GM20431 (cell line): Measurements from ENCODE around the gene WDR45B.
"Not testable (repeated sequence)": the region's sequence is repeated elsewhere in the genome, so short reads cannot be mapped to it uniquely, and the experiment has no call there.

Source experiments
- in situ Hi-C: fragments of 300-500 bp; cut with MseI, MboI; formaldehyde crosslinking; loops from one replicate; pipeline ENCODE4 v1.15.0; 2020; ENCODE audit warnings: low sequenced_read_pairs; ENCODE audit not compliant: unreplicated experiment

The WDR45B gene

DNA sequence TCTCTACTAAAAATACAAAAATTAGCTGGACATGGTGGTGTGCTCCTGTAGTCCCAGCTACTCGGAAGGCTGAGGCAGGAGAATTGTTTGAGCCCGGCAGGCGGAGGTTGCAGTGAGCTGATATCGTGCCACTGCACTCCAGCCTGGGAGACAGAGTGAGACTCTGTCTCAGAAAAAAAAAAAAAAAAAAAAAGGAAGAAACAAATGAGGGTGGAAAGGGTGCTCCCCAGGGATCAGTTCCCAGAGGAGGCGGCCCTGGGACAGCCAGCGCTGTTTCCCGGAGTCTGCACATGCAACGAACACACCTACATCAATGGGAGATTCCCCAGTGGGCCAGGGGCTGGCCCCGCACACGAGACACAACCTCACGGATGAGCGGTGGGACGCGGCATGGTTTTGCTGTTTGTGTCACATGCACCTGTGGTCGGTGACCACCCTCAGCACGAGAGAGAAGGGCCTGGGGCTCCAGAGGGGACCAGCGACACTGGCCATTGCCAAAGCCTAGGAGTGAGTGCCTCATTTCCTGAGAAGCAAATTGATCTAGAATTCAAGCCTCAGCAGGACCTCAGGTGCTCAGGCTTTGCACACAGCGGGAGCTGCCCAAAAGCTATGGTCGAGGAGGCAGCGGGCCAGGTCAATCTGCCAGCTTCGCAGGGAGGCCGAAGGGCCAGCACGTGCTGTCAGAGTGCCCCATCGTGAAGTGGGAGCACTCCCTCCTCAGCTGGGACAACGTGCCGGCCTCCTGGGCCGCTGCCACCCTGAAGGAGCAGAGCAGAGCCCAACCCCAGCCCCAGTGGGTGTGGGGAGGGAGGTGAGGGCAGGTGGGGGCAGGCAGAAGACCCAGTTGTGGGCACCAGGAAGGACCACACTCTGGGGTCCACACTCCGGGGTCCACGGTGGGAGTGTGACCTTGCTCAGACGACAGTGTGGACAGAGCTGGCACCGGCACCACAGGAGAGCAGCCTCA is 13.8 kb upstream of the WDR45B start:
- in situ Hi-C loops, result loop anchor here (10.0 kb wide), 1 partner anchor 103 kb away; no protein-coding TSS in a partner anchor

DNA sequence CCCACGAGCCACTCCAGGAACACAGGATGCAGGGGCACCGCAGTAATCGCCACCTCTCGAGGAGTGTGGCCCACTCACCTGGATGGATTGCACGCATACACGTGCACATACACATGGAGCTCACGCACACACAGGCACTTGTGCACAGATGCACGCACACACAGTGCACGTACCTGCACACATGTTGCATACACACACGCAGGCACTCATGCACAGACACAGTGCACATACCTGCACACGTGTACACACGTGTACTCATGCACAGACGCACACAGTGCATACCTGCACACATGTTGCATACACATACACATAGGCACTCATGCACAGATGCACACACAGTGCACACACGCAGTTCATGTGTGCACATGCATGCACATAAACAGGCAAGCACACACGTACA is 11.6 kb upstream of the WDR45B start:
- in situ Hi-C loops, result loop anchor here (10.0 kb wide), 1 partner anchor 105 kb away; no protein-coding TSS in a partner anchor

DNA sequence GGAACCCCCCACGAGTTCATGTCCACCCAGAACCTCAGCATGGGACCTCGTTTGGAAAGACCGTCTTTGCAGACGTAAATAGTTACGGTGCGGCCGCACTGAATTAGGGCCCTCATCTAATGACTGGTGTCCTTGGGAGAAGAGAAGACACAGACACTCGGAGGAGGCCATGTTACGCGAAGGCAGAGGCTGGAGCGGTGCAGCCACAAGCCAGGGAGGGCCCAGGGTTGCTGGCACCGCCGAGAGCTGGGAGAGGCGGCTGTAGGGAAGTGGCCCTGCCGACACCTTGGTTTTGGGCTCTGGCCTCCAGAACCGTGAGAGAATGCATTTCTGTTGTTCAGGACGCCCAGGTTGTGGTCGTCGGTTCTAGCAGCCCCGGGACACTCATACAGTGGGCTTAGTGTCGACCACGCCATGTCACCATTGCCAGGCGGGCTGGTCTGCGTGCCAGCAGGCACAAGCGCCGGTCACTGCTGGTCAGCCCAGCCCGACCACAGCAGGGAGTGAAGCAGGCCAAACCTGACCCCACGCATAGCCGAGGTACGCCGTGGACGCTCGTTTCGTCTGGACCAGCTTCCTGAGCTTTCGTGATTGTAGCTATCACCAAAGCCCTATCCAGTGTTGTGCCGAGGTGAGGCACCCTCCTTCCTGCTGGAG is 10.7 kb upstream of the WDR45B start:
- in situ Hi-C loops, result no loop called here

DNA sequence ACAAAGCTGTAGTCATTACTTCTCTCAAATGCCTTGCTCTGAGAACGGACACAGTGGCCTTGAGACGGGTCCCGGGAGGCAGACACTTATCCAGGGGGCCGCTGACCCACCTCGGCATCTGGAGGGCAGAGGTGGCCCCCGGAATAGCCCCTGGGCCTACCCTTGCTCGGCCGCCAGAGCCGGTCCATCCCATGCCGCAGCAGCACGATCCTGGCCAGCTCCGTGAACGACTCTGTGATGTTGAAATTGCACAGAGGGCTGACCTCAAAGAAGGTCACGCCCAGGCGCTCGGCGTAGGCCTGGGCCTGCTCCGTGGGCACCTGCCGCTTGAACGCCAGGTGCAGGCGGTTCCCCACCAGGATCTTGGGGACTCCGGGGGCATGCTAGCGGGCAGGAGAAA is 10.1 kb upstream of the WDR45B start:
- in situ Hi-C loops, result no loop called here

DNA sequence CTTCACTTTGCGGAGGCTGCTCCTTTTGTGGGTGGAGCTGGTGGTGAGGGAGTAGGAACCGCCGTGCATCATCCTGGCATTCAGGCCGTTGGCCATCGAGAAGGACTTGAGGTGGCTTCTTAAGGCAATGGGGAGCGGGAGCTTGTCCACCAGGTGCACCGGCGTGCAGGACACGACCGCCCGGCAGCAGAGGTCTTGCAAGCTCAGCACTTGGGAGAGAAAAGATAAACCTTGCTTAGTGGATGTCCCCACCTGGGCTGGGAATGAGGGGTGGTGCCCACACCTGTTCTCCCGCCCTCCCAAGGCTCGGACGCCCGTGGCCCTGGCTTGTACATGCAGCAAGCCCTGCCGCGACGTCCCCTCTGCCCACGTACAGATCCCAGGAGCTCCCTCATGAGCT is 9.7 kb upstream of the WDR45B start:
- in situ Hi-C loops, result no loop called here

DNA sequence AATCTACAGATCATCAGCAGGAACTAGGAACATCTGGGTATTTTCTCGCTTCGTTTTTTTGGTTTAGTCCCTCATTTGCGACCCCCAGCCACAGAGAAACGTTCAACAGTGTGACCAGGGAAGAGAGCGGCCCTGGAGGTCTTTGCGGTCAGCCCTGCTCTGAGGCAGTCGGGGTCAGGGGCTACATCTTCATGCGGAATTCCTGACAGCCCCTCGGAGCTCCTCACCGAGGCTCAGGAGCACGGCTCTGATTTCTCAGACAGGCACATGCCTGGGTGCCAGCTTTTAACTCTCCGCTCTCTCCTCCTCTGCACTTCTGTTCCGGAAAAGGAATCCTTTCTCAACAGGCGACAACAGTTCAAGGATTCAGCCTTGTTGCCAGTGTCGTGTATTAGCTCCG is 8.0 kb upstream of the WDR45B start:
- in situ Hi-C loops, result no loop called here

DNA sequence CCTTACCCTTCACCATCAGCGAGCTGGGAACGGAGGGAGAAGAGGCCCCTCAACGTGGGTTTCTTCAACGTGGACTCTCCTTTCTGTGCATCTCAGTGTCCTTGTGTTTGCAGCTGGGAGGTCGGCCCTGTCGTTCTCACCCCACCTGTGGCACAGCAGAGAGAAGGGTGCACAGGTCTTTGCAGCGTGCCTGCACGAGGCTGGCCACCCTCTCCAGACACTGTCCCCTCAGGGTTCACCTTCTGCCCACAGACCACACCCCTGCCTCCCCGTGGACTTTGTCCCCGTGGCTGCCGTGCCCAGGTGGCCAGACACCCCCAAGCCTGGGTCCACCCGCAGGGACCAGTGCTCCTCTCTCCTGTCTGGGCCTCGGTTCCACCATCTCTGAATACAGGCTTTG is 7.3 kb upstream of the WDR45B start:
- in situ Hi-C loops, result no loop called here

DNA sequence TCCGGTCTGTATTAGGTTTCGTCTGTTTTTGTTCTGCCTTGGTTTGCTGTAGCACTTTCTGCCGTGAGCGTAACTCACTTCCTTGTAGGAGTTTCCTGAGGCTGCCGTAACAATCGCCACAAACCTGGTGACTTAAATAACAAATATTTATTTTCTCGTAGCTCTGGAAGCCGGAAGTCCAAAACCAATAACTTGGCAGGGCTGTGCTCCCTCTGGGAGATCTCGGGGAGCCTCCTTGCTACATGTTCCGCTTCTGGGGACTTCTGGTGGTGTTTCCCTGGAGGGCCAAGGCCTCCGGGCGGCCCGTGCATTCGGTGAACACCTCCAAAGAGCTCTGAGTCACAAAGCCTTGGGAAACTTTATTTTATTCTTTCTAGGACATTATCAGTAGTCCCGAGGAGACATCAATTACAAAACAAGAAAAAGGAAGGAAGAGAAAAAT is 6.8 kb upstream of the WDR45B start:
- in situ Hi-C loops, result no loop called here

DNA sequence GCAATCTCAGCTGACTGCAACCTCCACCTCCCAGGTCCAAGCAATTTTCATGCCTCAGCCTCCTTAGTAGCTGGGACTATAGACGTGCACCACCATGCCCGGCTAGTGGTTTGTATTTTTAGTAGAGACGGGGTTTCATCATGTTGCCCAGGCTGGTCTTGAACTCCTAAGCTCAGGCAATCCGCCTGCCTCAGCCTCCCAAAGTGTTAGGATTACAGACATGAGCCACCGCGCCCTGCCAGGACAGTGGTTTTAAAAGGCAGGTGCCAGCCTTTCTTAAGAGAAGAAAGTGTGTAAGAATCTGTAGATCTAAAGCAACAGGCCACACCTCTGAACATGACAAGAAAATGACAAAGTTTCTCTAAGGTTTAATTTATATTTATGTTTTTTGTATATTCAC is 6.4 kb upstream of the WDR45B start:
- in situ Hi-C loops, result not testable (repeated sequence)

DNA sequence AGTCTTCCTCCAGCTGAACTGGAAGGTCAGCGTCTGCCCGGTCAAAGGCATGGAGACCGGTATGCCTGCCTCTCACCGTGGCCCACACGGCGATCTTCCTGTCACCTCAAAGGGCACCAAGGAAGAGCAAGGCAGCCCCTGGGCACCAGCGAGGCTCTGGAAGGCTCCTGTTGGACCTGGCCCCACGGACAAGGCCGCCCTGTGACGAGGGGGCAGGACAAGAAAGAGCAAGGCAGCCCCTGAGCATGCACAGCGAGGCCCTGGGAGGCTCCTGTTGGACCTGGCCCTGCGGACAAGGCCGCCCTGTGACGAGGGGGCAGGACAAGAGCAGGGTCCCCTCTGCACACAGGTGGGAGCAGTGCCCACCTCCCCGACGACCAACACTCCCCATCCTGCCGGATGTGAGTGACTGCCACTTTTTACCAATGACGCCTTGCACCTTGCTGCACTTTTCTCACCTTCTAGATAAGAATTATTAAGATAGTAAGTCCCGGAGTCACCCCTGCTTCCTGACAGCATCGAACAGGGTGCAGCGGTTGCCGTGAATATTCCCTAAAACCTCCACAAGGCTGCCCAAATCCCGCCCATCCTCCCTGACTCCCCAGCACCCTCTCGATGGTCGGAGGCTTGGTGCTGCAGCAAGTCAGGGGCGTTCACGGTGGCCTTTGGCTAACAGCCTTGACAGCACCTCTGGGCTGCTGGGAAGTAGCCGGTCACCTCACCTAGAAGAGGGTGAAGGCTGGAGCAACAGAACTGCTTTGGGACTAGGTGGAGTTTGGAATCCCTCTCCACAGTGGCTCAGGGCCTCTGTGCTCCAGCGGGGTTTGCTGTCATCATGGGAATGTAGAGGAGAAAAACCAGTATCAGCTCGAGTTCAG is 5.6 kb upstream of the WDR45B start:
- in situ Hi-C loops, result no loop called here

DNA sequence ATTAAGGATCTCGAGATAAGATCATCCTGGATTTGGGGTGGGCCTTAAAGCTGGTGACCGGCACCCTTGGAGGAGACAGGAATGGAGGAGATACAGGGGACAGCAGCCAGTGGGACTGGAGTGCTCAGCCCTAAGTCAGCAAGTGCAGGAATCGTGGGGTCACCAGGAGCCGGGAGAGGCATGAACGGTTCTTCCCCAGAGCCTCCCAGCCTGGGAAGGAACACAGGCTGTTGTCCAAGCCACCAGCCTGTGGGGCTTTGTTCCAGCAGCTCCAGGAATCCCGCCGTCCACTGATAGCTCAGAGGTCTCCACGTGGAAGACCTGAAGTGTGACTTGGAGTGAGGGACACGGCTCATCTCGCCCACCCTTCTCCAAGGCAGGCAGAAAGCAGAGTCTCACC is 2.5 kb upstream of the WDR45B start:
- in situ Hi-C loops, result no loop called here

DNA sequence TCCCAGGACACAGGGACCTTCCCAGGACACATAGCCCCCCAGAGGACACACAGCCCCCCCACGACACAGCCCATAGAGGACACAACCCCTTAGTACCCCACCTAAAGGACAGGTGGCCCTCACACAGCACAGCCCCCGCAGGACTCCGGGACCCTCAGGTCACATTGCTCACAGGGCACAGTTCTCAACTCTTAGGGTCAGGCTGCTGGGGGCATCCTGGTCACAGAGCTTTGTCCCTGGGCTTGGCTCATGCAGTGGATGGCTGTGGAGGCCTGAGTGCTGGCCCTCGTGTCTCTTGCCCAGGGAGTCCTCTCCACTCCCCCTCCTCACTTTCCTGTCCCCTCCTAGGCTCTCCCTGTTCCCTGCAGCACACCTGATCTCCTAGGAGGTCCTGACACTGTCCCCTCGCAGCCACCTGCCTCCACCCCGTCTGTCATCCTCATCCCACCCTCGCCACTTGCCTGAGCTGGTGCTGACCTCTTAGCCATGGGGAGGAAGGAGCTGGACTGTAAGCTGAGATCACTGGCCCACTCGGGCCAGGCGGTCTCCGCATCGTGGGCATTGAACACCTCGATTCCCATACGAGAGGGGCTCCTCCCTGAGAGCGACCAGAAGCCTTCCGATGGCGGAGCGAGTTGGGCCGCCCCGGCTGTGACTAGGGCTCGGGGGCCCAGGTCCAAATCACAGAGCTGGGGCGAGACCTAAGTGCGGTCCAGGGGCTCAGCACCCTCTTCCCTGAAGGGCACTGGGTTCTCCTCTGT is 1.4 kb upstream of the WDR45B start:
- in situ Hi-C loops, result no loop called here

DNA sequence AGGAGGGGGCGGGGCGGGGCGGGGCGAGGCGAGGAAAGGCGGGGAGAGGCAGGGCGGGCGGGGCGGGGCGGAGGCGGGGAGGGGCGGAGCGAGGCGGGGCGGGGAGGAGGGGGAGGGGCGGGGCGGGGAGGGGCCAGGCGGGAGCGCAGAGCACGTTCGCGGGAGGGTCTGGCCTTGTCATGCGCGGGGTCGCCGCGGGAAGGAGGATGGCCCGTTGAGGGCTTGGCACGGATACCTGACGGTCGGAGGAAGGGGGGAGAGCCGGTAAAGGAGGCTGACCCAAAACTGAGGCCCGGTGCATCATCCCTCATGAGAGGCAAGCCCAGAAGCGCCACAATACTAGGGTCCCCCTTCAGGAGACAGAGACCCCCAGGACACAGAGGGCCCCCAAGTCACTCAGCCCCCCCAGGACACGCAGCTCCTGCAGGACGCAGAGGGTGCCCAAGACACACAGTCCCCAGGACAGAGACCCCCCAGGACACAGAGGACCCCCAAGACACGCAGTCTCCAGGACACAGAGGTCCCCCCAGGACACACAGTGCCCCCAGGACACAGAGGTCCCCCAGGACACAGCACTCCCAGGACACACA is 593 bp upstream of the WDR45B start:
- in situ Hi-C loops, result no loop called here

DNA sequence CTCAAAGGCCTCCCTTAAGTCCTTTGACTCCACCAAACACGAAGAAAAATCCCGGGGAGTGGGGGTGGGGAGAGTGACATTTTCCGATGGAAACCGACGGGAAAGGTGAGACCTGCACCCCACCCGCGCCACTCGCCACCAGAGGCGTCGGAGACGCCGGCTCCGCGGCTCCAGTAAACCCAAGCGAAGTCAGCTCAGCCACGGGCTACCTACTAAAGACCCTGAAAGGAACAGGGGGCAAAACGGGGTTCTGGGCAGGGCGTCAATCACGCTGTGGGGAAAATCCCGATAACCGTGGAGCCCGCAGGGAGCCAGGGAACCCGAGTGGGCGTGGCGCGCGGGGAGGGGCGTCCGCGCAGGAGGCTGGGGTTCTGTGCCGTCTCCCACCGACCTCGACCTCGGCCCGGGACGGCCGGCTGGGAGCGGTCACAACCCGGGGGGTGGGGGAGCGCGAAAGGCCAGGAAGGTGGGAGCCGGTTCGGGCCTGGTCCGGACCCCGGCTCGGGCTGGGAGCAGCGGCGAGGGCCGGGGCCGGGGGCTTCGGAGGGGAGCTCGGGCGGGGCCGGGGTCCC is 565 bp downstream of the WDR45B start:
- in situ Hi-C loops, result no loop called here

DNA sequence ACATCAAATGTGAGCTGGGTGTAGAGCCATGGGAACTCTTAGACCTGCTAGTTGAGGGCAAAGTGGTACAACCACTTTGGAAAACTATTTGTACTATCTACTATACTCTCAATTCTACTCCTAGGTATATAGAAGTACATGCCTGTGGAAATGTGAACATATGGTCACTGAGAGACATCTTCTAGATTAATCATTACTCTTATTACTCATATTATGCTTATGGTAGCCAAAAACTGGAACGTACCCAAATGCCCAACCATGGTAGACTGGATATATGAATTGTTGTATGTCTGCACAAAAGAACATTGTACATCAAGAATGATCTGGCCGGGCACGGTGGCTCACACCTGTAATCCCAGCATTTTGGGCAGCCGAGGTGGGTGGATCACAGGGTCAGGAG is 2.7 kb downstream of the WDR45B start:
- in situ Hi-C loops, result no loop called here

DNA sequence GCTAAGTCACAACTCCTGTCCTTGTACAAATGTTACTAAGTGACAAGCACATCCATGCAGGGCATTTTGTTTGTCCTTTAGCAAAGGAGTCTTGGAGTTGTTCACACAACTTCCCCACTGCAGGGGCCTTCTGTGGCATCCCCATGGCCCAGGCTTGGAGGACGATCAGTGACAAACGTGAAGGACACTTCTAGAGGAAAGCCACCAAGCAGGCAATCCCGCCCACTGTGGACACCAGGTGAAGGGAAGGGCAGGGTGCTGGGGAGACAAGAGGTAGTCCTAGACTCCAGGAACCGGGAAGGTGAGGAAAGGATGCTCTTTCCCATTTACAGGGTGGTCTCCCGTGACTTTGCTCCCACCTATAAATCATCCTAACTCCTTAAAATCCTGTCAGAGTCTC is 4.1 kb downstream of the WDR45B start:
- in situ Hi-C loops, result no loop called here

DNA sequence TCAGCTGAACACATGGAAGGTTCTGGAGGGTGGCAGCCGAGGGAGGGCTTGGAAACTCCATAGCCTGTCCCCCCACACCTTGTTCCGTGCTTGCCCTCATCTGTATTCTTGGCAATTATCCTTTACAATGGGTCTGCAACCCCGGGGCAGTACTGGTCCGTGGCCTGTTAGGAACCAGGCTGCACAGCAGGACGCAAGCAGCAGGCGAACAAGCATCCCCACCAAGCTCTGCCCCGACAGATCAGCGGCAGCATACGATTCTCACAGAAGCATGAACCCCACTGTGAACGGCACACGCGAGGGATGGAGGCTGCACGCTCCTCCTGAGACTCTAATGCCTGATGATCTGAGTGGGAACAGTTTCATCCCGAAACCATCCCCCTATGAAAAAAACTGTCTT is 6.2 kb downstream of the WDR45B start:
- in situ Hi-C loops, result no loop called here

DNA sequence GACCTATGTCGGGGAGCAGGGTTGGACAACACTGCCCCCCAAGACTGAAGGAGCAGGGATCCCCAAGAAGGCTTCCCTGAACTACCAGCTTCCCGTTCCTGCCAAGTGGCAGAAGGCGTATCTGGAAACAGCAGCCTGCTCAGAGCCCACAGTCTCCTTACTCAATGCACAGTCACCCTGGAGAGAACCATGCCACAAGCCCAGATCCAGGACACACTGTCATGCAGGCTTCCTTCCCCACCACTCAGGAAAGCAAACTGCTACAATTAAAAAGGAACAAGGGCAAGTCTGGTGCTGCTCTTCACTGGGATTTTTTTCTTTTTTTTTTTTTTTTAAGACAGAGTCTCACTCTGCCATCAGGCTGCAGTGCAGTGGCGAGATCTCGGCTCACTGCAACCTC is 8.2 kb downstream of the WDR45B start:
- in situ Hi-C loops, result no loop called here

DNA sequence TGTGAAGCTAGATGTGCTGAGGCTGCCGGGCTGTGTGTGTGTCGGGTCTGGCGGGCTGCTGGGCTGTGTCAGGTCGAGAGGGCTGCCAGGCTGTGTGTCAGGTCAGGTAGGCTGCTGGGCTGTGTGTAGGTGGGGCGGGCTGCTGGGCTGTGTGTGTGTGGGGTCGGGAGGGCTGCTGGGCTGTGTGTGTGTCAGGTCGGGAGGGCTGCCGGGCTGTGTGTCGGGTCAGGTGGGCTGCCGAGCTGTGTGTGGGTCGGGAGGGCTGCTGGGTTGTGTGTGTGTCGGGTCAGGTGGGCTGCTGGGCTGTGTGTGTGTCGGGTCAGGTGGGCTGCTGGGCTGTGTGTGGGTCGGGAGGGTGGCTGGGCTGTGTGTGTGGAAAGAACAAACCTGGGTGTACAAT is 8.6 kb downstream of the WDR45B start:
- in situ Hi-C loops, result no loop called here
